ENCODE results near the gene FRYL.
"Not testable (repeated sequence)": the region's sequence is repeated elsewhere in the genome, so short reads cannot be mapped to it uniquely, and the experiment has no call there.

The FRYL gene

GRCh38 chr4:48727666-48728459 lies 52.2 kb downstream of the FRYL start:
- no peak for DNase-seq (ENCODE audit: low spot score)
- in situ Hi-C loops (cut with MboI; ENCODE audit: low pct_unique_long_range_greater_than_20kb, low sequenced_read_pairs, unreplicated experiment): no loop called here
- no peak for TF ChIP-seq CTCF (IDR thresholded peaks at IDR 0.05; ENCODE audit: extremely low read depth, insufficient read depth, missing control alignments)

GRCh38 chr4:48725414-48725813 lies 54.7 kb downstream of the FRYL start:
- no peak for TF ChIP-seq CTCF (IDR thresholded peaks at IDR 0.05; ENCODE audit: extremely low read depth, insufficient read depth, missing control alignments)
- in situ Hi-C loops (cut with MboI; ENCODE audit: low pct_unique_long_range_greater_than_20kb, low sequenced_read_pairs, unreplicated experiment): no loop called here
- no peak for DNase-seq (ENCODE audit: low spot score)

- no peak for TF ChIP-seq CTCF (IDR thresholded peaks at IDR 0.05; ENCODE audit: extremely low read depth, insufficient read depth, missing control alignments)
- no peak for DNase-seq (ENCODE audit: low spot score)
- in situ Hi-C loops (cut with MboI; ENCODE audit: low pct_unique_long_range_greater_than_20kb, low sequenced_read_pairs, unreplicated experiment): no loop called here
These were observed 57.3 kb downstream of the FRYL start for GRCh38 chr4:48722509-48723446.

GRCh38 chr4:48720459-48720858 lies 59.6 kb downstream of the FRYL start:
- in situ Hi-C loops (cut with MboI; ENCODE audit: low pct_unique_long_range_greater_than_20kb, low sequenced_read_pairs, unreplicated experiment): no loop called here
- no peak for DNase-seq (ENCODE audit: low spot score)
- no peak for TF ChIP-seq CTCF (IDR thresholded peaks at IDR 0.05; ENCODE audit: extremely low read depth, insufficient read depth, missing control alignments)

- in situ Hi-C loops (cut with MboI; ENCODE audit: low pct_unique_long_range_greater_than_20kb, low sequenced_read_pairs, unreplicated experiment): no loop called here
- no peak for DNase-seq (ENCODE audit: low spot score)
- no peak for TF ChIP-seq CTCF (IDR thresholded peaks at IDR 0.05; ENCODE audit: extremely low read depth, insufficient read depth, missing control alignments)
These were observed 61.1 kb downstream of the FRYL start for GRCh38 chr4:48718818-48719465.

GRCh38 chr4:48716285-48716684 lies 63.8 kb downstream of the FRYL start:
- in situ Hi-C loops (cut with MboI; ENCODE audit: low pct_unique_long_range_greater_than_20kb, low sequenced_read_pairs, unreplicated experiment); DNase-seq (ENCODE audit: low spot score): not testable (repeated sequence)

Measured in GM13977 (cell line).